ENCODE data around the gene PLEKHM3. TPM values are rescaled to one million over a fixed set of nuclear protein-coding genes. Genes with fewer than 3 reads are reported as not detected.

PLEKHM3 gene
- total RNA-seq, 4 donors from 2014 or later: 5.6 to 8.8 (median 6.8) TPM

GRCh38 chr2:207955456-207955855 is 69.9 kb downstream of the PLEKHM3 start:
- ATAC-seq: no peak
- in situ Hi-C loops (cut with MboI; ENCODE audit: low sequenced_read_pairs in 4 of 4): no loop called here
- H3K36me3 ChIP-seq: no peaks in the 10 kb centered on the region
- DNase-seq: no peak
- TF ChIP-seq, protein P1, sequence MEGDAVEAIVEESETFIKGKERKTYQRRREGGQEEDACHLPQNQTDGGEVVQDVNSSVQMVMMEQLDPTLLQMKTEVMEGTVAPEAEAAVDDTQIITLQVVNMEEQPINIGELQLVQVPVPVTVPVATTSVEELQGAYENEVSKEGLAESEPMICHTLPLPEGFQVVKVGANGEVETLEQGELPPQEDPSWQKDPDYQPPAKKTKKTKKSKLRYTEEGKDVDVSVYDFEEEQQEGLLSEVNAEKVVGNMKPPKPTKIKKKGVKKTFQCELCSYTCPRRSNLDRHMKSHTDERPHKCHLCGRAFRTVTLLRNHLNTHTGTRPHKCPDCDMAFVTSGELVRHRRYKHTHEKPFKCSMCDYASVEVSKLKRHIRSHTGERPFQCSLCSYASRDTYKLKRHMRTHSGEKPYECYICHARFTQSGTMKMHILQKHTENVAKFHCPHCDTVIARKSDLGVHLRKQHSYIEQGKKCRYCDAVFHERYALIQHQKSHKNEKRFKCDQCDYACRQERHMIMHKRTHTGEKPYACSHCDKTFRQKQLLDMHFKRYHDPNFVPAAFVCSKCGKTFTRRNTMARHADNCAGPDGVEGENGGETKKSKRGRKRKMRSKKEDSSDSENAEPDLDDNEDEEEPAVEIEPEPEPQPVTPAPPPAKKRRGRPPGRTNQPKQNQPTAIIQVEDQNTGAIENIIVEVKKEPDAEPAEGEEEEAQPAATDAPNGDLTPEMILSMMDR (IDR thresholded peaks at IDR 0.05 in 4 of 5, conservative IDR thresholded peaks at IDR 0.05 in 1 of 5): no peak
- no peak for TF ChIP-seq POLR2A (IDR thresholded peaks at IDR 0.05)
- H3K9me3 ChIP-seq: no peaks in the 10 kb centered on the region
- no peak overlapping the region for H3K27ac ChIP-seq
- H3K4me1 ChIP-seq: peaks cover 0 to 2% of the 10 kb centered on the region in 2 donors
- intact Hi-C loops (cut with DNase I; ENCODE audit: low total_unique reads): no loop called here
- H3K27me3 ChIP-seq: no peaks in the 10 kb centered on the region
- no peak overlapping the region for H3K4me3 ChIP-seq

GRCh38 chr2:207953354-207953753 is 72.0 kb downstream of the PLEKHM3 start:
- no peak overlapping the region for H3K4me3 ChIP-seq
- H3K27me3 ChIP-seq: no peaks in the 10 kb centered on the region
- H3K27ac ChIP-seq: no peak overlapping the region
- in situ Hi-C loops (cut with MboI; ENCODE audit: low sequenced_read_pairs in 4 of 4) (no loop called here), intact Hi-C loops (cut with DNase I; ENCODE audit: low total_unique reads) (no loop called here)
- DNase-seq: no peak
- H3K9me3 ChIP-seq: no peaks in the 10 kb centered on the region
- peaks cover 0 to 6% of the 10 kb centered on the region in 2 donors for H3K4me1 ChIP-seq
- TF ChIP-seq POLR2A (IDR thresholded peaks at IDR 0.05): no peak
- TF ChIP-seq, protein P1 (IDR thresholded peaks at IDR 0.05 in 4 of 5, conservative IDR thresholded peaks at IDR 0.05 in 1 of 5): no peak
- no peak for ATAC-seq
- no peaks in the 10 kb centered on the region for H3K36me3 ChIP-seq

- Histone ChIP-seq H3K4me3 (no peak overlapping the region), H3K4me1 (peaks cover 0 to 6% of the 10 kb centered on the region in 2 donors), H3K27me3 (no peaks in the 10 kb centered on the region), H3K36me3 (no peaks in the 10 kb centered on the region), H3K27ac (no peak overlapping the region), H3K9me3 (no peaks in the 10 kb centered on the region)
- TF ChIP-seq, protein P1 (IDR thresholded peaks at IDR 0.05 in 4 of 5, conservative IDR thresholded peaks at IDR 0.05 in 1 of 5): no peak
- no peak for TF ChIP-seq POLR2A (IDR thresholded peaks at IDR 0.05)
- DNase-seq (no peak), ATAC-seq (no peak)
- in situ Hi-C loops (cut with MboI; ENCODE audit: low sequenced_read_pairs in 4 of 4): no loop called here
- intact Hi-C loops (cut with DNase I; ENCODE audit: low total_unique reads): no loop called here
Measured at GRCh38 chr2:207952564-207953345, 72.6 kb downstream of the PLEKHM3 start.

- no peaks in the 10 kb centered on the region for H3K27me3 ChIP-seq
- DNase-seq (no peak), ATAC-seq (no peak)
- peaks cover 0 to 6% of the 10 kb centered on the region in 2 donors for H3K4me1 ChIP-seq
- H3K27ac ChIP-seq: no peak overlapping the region
- no peak overlapping the region for H3K4me3 ChIP-seq
- no peaks in the 10 kb centered on the region for H3K36me3 ChIP-seq
- TF ChIP-seq POLR2A (IDR thresholded peaks at IDR 0.05): no peak
- no peaks in the 10 kb centered on the region for H3K9me3 ChIP-seq
- intact Hi-C loops (cut with DNase I; ENCODE audit: low total_unique reads): no loop called here
- in situ Hi-C loops (cut with MboI; ENCODE audit: low sequenced_read_pairs in 4 of 4): no loop called here
Measured at GRCh38 chr2:207951734-207952470, 73.4 kb downstream of the PLEKHM3 start.

- intact Hi-C loops (cut with DNase I; ENCODE audit: low total_unique reads): no loop called here
- no peak overlapping the region for H3K4me3 ChIP-seq
- H3K27ac ChIP-seq: no peak overlapping the region
- H3K9me3 ChIP-seq: no peaks in the 10 kb centered on the region
- no peaks in the 10 kb centered on the region for H3K27me3 ChIP-seq
- TF ChIP-seq, protein P1 (IDR thresholded peaks at IDR 0.05 in 4 of 5, conservative IDR thresholded peaks at IDR 0.05 in 1 of 5): no peak
- TF ChIP-seq POLR2A (IDR thresholded peaks at IDR 0.05): no peak
- no peak for DNase-seq
- in situ Hi-C loops (cut with MboI; ENCODE audit: low sequenced_read_pairs in 4 of 4): no loop called here
- no peak for ATAC-seq
- H3K4me1 ChIP-seq: peaks cover 0 to 6% of the 10 kb centered on the region in 2 donors
- H3K36me3 ChIP-seq: no peaks in the 10 kb centered on the region
Measured at GRCh38 chr2:207950761-207951114, 74.6 kb downstream of the PLEKHM3 start.

Data from gastrocnemius medialis (tissue), 4 donors.